DLD1 (cell line): ENCODE data around the gene RNU5D-1.

ENCODE experiments used
- in situ Hi-C: cut with HindIII; loops from 2 replicates; pipeline ENCODE4 v1.10.0; 2017; ENCODE audit warnings: low sequenced_read_pairs

The RNU5D-1 gene

GRCh38 chr1:44733784-44734183, 2.8 kb upstream of the RNU5D-1 start:
- in situ Hi-C loops, result no loop called here

GRCh38 chr1:44733365-44733764, 2.4 kb upstream of the RNU5D-1 start:
- in situ Hi-C loops, result no loop called here

GRCh38 chr1:44724955-44725698, 5.8 kb downstream of the RNU5D-1 start:
- in situ Hi-C loops, result no loop called here

- in situ Hi-C loops, result no loop called here
These were observed 6.5 kb downstream of the RNU5D-1 start for GRCh38 chr1:44724296-44724954.

GRCh38 chr1:44723496-44724295, 7.3 kb downstream of the RNU5D-1 start:
- in situ Hi-C loops, result no loop called here

GRCh38 chr1:44723064-44723463, 7.9 kb downstream of the RNU5D-1 start:
- in situ Hi-C loops, result no loop called here

- in situ Hi-C loops, result no loop called here
These were observed 9.2 kb downstream of the RNU5D-1 start for GRCh38 chr1:44721485-44722361.

- in situ Hi-C loops, result no loop called here
These were observed 10.7 kb downstream of the RNU5D-1 start for GRCh38 chr1:44720281-44720680.

- in situ Hi-C loops, result no loop called here
These were observed 11.7 kb downstream of the RNU5D-1 start for GRCh38 chr1:44719318-44719717.

- in situ Hi-C loops, result no loop called here
These were observed 12.9 kb downstream of the RNU5D-1 start for GRCh38 chr1:44718091-44718490.

- in situ Hi-C loops, result no loop called here
These were observed 13.3 kb downstream of the RNU5D-1 start for GRCh38 chr1:44717653-44718052.

- in situ Hi-C loops, result no loop called here
These were observed 13.8 kb downstream of the RNU5D-1 start for GRCh38 chr1:44717156-44717555.

GRCh38 chr1:44714944-44715571, 15.9 kb downstream of the RNU5D-1 start:
- in situ Hi-C loops, result no loop called here

- in situ Hi-C loops, result no loop called here
These were observed 16.4 kb downstream of the RNU5D-1 start for GRCh38 chr1:44714532-44714931.

- in situ Hi-C loops, result no loop called here
These were observed 17.6 kb downstream of the RNU5D-1 start for GRCh38 chr1:44713321-44713781.

- in situ Hi-C loops, result no loop called here
These were observed 22.8 kb downstream of the RNU5D-1 start for GRCh38 chr1:44707959-44708831.

- in situ Hi-C loops, result no loop called here
These were observed 23.7 kb downstream of the RNU5D-1 start for GRCh38 chr1:44707112-44707881.

- in situ Hi-C loops, result no loop called here
These were observed 25.0 kb downstream of the RNU5D-1 start for GRCh38 chr1:44705938-44706337.
